HL-60 (cell line): ENCODE measurements around the gene IKZF3.

Experiments used
- DNase-seq, 2 experiments: peaks; one replicate each; pipeline ENCODE4 v3.0.0-alpha.2; 2010 to 2020; ENCODE audit warnings: low read depth in 1 of 2, low spot score in 1 of 2
- H3K27ac ChIP-seq: fragments of 250-450 bp; sonication (Bioruptor Pico); replicated peaks from 2 replicates; pipeline ENCODE4 v1.5.1; 2020; ENCODE audit warnings: mild to moderate bottlenecking, moderate library complexity
- H3K27me3 ChIP-seq: fragments of 250-450 bp; sonication (Bioruptor Pico); 2 replicates; pipeline ENCODE4 v1.5.1; 2021; ENCODE audit warnings: mild to moderate bottlenecking, moderate library complexity; ENCODE audit not compliant: insufficient read depth, poor library complexity, severe bottlenecking
- H3K4me3 ChIP-seq: replicated peaks from 2 replicates; pipeline ENCODE4 v1.5.1; 2011; ENCODE audit warnings: mild to moderate bottlenecking, control low read depth, low read length; ENCODE audit not compliant: insufficient read depth
- GABPA ChIP-seq: IDR thresholded peaks from 2 replicates; pipeline ENCODE4 v1.6.1; 2012; ENCODE audit warnings: low read depth
- POLR2AphosphoS5 ChIP-seq: IDR thresholded peaks from 2 replicates; pipeline ENCODE4 v1.6.1; 2012; ENCODE audit warnings: low read depth
- REST ChIP-seq: IDR thresholded peaks from 2 replicates; pipeline ENCODE4 v1.6.1; 2012; ENCODE audit warnings: low read depth; ENCODE audit not compliant: insufficient replicate concordance
- SPI1 ChIP-seq: IDR thresholded peaks from 2 replicates; pipeline ENCODE4 v1.6.1; 2012; ENCODE audit warnings: low read depth, mild to moderate bottlenecking, borderline replicate concordance
- TF ChIP-seq, protein P1 (sequence below): IDR thresholded peaks from one replicate; pipeline ENCODE4 v1.5.1; 2011; ENCODE audit warnings: low read length, control low read depth, inconsistent platforms; ENCODE audit not compliant: insufficient read depth

IKZF3 gene

GRCh38 chr17:39781031-39781860 lies 82.9 kb downstream of the IKZF3 start:
- no peaks in the 10 kb centered on the region for H3K27me3 ChIP-seq

GRCh38 chr17:39777534-39778365 lies 86.4 kb downstream of the IKZF3 start:
- DNase-seq = no peak
- Histone ChIP-seq H3K27me3 (no peaks in the 10 kb centered on the region), H3K4me3 (no peak overlapping the region), H3K27ac (no peak overlapping the region)
- TF ChIP-seq REST = no peak
- TF ChIP-seq, protein P1, sequence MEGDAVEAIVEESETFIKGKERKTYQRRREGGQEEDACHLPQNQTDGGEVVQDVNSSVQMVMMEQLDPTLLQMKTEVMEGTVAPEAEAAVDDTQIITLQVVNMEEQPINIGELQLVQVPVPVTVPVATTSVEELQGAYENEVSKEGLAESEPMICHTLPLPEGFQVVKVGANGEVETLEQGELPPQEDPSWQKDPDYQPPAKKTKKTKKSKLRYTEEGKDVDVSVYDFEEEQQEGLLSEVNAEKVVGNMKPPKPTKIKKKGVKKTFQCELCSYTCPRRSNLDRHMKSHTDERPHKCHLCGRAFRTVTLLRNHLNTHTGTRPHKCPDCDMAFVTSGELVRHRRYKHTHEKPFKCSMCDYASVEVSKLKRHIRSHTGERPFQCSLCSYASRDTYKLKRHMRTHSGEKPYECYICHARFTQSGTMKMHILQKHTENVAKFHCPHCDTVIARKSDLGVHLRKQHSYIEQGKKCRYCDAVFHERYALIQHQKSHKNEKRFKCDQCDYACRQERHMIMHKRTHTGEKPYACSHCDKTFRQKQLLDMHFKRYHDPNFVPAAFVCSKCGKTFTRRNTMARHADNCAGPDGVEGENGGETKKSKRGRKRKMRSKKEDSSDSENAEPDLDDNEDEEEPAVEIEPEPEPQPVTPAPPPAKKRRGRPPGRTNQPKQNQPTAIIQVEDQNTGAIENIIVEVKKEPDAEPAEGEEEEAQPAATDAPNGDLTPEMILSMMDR = no peak
- TF ChIP-seq POLR2AphosphoS5 = no peak
- TF ChIP-seq GABPA = no peak
- no peak for TF ChIP-seq SPI1

More at GRCh38 chr17:39781031-39781860, 82.9 kb downstream of the IKZF3 start:
- H3K4me3 ChIP-seq = no peak overlapping the region
- H3K27ac ChIP-seq = peak overlapping the region; percentile 64; the same call in 1 of the 2 replicates
- TF ChIP-seq REST = no peak
- TF ChIP-seq SPI1 = no peak
- TF ChIP-seq GABPA = no peak
- TF ChIP-seq, protein P1 = no peak
- no peak for TF ChIP-seq POLR2AphosphoS5
- DNase-seq = no peak

- TF ChIP-seq REST = no peak
- TF ChIP-seq, protein P1 = no peak
- TF ChIP-seq GABPA = no peak
- TF ChIP-seq SPI1 = no peak
- no peak for TF ChIP-seq POLR2AphosphoS5
- H3K27ac ChIP-seq = no peak overlapping the region
- H3K4me3 ChIP-seq = no peak overlapping the region
- H3K27me3 ChIP-seq = no peaks in the 10 kb centered on the region
- DNase-seq = no peak
Measured at GRCh38 chr17:39776252-39776651, 87.9 kb downstream of the IKZF3 start.
